NOMO-1 treated with dmso at 0.1 percent for 144 hours (cell line): Measurements from ENCODE around the gene CISH.

Experiments
- DNase-seq: peaks from one replicate; lab custom pipeline; 2025; ENCODE audit not compliant: unreplicated experiment; lab: John Stamatoyannopoulos, UW

Gene CISH

GRCh38 chr3:50600141-50600753, 11.3 kb downstream of the CISH start:
- no peak for DNase-seq

GRCh38 chr3:50599716-50600118, 11.9 kb downstream of the CISH start:
- DNase-seq, result no peak

- DNase-seq, result no peak
These were observed 12.4 kb downstream of the CISH start for GRCh38 chr3:50599115-50599715.

- no peak for DNase-seq
These were observed 17.3 kb downstream of the CISH start for GRCh38 chr3:50594253-50594785.

- DNase-seq, result peak; percentile 70
These were observed 19.0 kb downstream of the CISH start for GRCh38 chr3:50592568-50592967.

GRCh38 chr3:50591196-50591741, 20.3 kb downstream of the CISH start:
- no peak for DNase-seq

GRCh38 chr3:50588759-50589433, 22.7 kb downstream of the CISH start:
- no peak for DNase-seq

- no peak for DNase-seq
These were observed 23.5 kb downstream of the CISH start for GRCh38 chr3:50587806-50588758.

- DNase-seq, result no peak
These were observed 24.2 kb downstream of the CISH start for GRCh38 chr3:50587373-50587772.

- no peak for DNase-seq
These were observed 24.9 kb downstream of the CISH start for GRCh38 chr3:50586763-50587070.

GRCh38 chr3:50585919-50586762, 25.4 kb downstream of the CISH start:
- no peak for DNase-seq

- DNase-seq, result no peak
These were observed 27.2 kb downstream of the CISH start for GRCh38 chr3:50584391-50584790.

- DNase-seq, result no peak
These were observed 27.7 kb downstream of the CISH start for GRCh38 chr3:50583897-50584296.

- no peak for DNase-seq
These were observed 29.5 kb downstream of the CISH start for GRCh38 chr3:50582083-50582482.

GRCh38 chr3:50581459-50581842, 30.1 kb downstream of the CISH start:
- DNase-seq, result no peak

GRCh38 chr3:50580683-50581458, 30.7 kb downstream of the CISH start:
- DNase-seq, result no peak

- DNase-seq, result no peak
These were observed 34.2 kb downstream of the CISH start for GRCh38 chr3:50577348-50577747.

GRCh38 chr3:50575372-50575771, 36.2 kb downstream of the CISH start:
- DNase-seq, result no peak

GRCh38 chr3:50574444-50574831, 37.1 kb downstream of the CISH start:
- no peak for DNase-seq
